Activated B cell treated with CpG ODN at 0.5 μM for 24 hours (primary cell): ENCODE results near the gene SLC6A17. TPM values are rescaled to one million over a fixed set of nuclear protein-coding genes. Genes with fewer than 3 reads are reported as not detected.

ENCODE experiments used
- ATAC-seq: fragments of 200-7000 bp; cut with Tn5 transposase; one replicate; pipeline ENCODE4 v1.10.0; 2021; ENCODE audit warnings: low read depth, mild to moderate bottlenecking, moderate library complexity
- CTCF ChIA-PET: fragments of 350-600 bp; sonication (Branson Sonifier 250); formaldehyde crosslinking; loops from one replicate; lab custom pipeline; 2021; ENCODE audit warnings: antibody characterized with exemption; lab: Charles Lee
- POLR2A ChIA-PET: fragments of 350-600 bp; sonication (Branson Sonifier 250); formaldehyde crosslinking; loops from one replicate; lab custom pipeline; 2021; ENCODE audit warnings: antibody characterized with exemption; lab: Charles Lee
- DNase-seq: peaks from one replicate; pipeline ENCODE4 v3.0.0; 2022
- H3K27ac Mint-ChIP-seq: one replicate; pipeline ENCODE4 v1.8.0; 2020; ENCODE audit warnings: mixed read lengths
- H3K27me3 Mint-ChIP-seq: one replicate; pipeline ENCODE4 v1.8.0; 2021; ENCODE audit warnings: mixed read lengths
- H3K36me3 Mint-ChIP-seq: one replicate; pipeline ENCODE4 v1.8.0; 2021; ENCODE audit warnings: low read depth, mixed read lengths
- H3K4me1 Mint-ChIP-seq: one replicate; pipeline ENCODE4 v1.8.0; 2021; ENCODE audit warnings: mixed read lengths
- H3K4me3 Mint-ChIP-seq: one replicate; pipeline ENCODE4 v1.8.0; 2020; ENCODE audit warnings: mild to moderate bottlenecking, mixed read lengths
- H3K9me3 Mint-ChIP-seq: one replicate; pipeline ENCODE4 v1.8.0; 2020; ENCODE audit warnings: mixed read lengths
- CTCF ChIP-seq: fragments of 200-600 bp; IDR thresholded peaks from one replicate; pipeline ENCODE4 v1.8.0; 2022; ENCODE audit warnings: antibody characterized with exemption, mild to moderate bottlenecking
- intact Hi-C: fragments of 100-400 bp; cut with micrococcal nuclease; formaldehyde crosslinking; loops from one replicate; pipeline ENCODE4 v1.15.1; 2024
- total RNA-seq: library from RNA; stranded (reverse); gene quantifications from 2 replicates; pipeline ENCODE4 v1.2.3, GENCODE V29; 2022

SLC6A17 gene
- total RNA-seq, 1 donor from 2014 or later: not detected

DNA sequence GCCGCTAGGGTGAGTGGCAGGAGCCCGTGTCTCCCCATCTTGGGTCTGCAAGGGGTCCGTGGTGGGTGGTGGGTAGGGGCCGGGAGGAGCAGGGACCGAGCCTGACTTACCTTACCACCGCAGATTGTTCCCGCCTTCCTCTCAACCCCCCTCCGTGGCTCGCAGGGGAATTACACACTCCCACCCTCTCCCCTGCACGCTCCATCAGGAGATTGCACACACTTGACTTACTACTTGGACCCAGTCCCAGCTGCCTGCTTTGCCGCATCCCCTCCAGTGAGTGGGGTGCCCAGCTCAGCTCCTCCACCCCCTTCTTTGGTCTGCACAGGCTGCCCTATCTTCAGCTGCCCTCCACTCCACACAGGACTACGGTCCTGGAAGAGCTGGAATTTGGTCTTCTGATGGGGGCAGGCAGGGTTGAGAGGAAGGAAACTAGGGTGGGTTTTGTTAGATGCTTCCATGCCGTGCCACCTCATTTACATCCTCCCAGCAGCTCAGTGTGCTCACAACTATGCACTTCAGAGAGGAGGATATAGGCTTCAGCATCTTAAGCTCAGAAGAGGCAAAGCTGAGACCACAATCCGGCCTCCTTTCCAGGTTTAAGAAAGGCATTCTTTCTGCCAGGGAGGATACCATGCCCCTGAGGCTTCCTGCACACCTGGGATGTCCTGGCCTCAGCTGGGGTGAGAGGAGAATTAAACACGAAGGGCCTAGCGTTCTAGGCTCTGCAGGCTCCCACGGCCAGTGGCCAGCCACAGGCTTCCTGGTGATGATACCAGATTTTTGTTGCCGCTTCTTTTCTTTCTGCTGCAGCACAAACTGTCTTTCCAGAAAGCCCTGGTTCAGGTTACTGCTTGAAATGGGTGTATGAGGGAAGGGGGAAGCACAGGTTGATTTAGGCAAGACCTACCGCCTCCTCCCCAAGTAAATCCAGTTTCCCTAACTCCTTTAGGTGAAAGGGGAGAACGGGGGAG is 62.2 kb downstream of the SLC6A17 start:
- no peak for TF ChIP-seq CTCF
- peak overlapping the region; percentile 56 for H3K27ac Mint-ChIP-seq
- ATAC-seq (no peak), DNase-seq (peak; percentile 21)
- H3K4me3 Mint-ChIP-seq: peak overlapping the region; percentile 72
- no peaks in the 10 kb centered on the region for H3K36me3 Mint-ChIP-seq
- intact Hi-C loops: loop anchor here (5.0 kb wide), 2 partner anchors 575 to 665 kb away; partner anchors contain the start of gene GNAI3
- H3K27me3 Mint-ChIP-seq: peaks cover 2% of the 10 kb centered on the region
- no peaks in the 10 kb centered on the region for H3K9me3 Mint-ChIP-seq
- ChIA-PET CTCF (interaction anchor here (1.0 to 13.5 kb wide), 4 partner anchors 98 to 283 kb away, joined by 3 to 459 read pairs (median 8); no protein-coding TSS in a partner anchor), POLR2A (interaction anchor here (0.6 to 7.0 kb wide), 3 partner anchors 24 to 126 kb away, joined by 6 to 78 read pairs (median 32); partner anchors contain the start of gene RBM15)
- peaks cover 31% of the 10 kb centered on the region for H3K4me1 Mint-ChIP-seq

DNA sequence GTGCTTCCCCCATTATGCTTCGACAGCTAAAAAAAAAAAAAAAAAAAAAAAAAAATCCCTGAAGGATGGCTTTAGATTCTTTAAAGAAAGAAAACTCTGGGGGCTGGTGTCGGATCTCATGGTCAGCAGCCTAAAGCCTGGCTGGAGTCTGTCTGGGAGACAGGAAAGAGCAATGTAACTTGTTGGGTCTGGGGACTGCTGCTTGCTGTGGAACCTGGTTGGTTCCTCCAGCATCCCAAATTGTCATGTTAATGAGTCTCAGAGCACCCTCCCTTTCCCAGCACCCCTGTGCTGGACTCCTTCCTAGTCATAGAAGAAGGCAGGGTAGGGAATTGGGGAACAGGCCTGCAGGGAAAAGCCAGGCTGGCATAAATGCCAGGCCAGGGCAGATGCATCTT is 62.8 kb downstream of the SLC6A17 start:
- Mint-ChIP-seq H3K36me3 (no peaks in the 10 kb centered on the region), H3K4me3 (peak overlapping the region; percentile 38), H3K27ac (peak overlapping the region; percentile 24), H3K4me1 (peaks cover 26% of the 10 kb centered on the region), H3K9me3 (no peaks in the 10 kb centered on the region), H3K27me3 (peaks cover 2% of the 10 kb centered on the region)
- TF ChIP-seq CTCF: no peak
- ChIA-PET POLR2A (interaction anchor here (0.6 to 7.0 kb wide), 3 partner anchors 24 to 125 kb away, joined by 6 to 78 read pairs (median 32); partner anchors contain the start of gene RBM15), CTCF (interaction anchor here (1.3 to 13.5 kb wide), 4 partner anchors 10 to 247 kb away, joined by 3 to 459 read pairs (median 10); no protein-coding TSS in a partner anchor)
- DNase-seq (no peak), ATAC-seq (no peak)
- intact Hi-C loops: loop anchor here (5.0 kb wide), 2 partner anchors 574 to 666 kb away; partner anchors contain the start of gene GNAI3

GRCh38 chr1:110214454-110215404 is 64.4 kb downstream of the SLC6A17 start:
- H3K27ac Mint-ChIP-seq: no peak overlapping the region
- no peaks in the 10 kb centered on the region for H3K36me3 Mint-ChIP-seq
- H3K4me1 Mint-ChIP-seq: peaks cover 17% of the 10 kb centered on the region
- no peak for DNase-seq
- no peak overlapping the region for H3K4me3 Mint-ChIP-seq
- H3K9me3 Mint-ChIP-seq: no peaks in the 10 kb centered on the region
- CTCF ChIA-PET: interaction anchor here (0.9 to 1.9 kb wide), 7 partner anchors 10 to 405 kb away, joined by 3 to 5 read pairs (median 3); no protein-coding TSS in a partner anchor
- TF ChIP-seq CTCF: no peak
- no peak for ATAC-seq
- intact Hi-C loops: loop anchor here (5.0 kb wide), 2 partner anchors 573 to 667 kb away; partner anchors contain the start of gene GNAI3
- POLR2A ChIA-PET: interaction anchor here (1.0 kb wide), 1 partner anchor 124 kb away, joined by 3 read pairs; no protein-coding TSS in a partner anchor
- H3K27me3 Mint-ChIP-seq: peaks cover 2% of the 10 kb centered on the region

DNA sequence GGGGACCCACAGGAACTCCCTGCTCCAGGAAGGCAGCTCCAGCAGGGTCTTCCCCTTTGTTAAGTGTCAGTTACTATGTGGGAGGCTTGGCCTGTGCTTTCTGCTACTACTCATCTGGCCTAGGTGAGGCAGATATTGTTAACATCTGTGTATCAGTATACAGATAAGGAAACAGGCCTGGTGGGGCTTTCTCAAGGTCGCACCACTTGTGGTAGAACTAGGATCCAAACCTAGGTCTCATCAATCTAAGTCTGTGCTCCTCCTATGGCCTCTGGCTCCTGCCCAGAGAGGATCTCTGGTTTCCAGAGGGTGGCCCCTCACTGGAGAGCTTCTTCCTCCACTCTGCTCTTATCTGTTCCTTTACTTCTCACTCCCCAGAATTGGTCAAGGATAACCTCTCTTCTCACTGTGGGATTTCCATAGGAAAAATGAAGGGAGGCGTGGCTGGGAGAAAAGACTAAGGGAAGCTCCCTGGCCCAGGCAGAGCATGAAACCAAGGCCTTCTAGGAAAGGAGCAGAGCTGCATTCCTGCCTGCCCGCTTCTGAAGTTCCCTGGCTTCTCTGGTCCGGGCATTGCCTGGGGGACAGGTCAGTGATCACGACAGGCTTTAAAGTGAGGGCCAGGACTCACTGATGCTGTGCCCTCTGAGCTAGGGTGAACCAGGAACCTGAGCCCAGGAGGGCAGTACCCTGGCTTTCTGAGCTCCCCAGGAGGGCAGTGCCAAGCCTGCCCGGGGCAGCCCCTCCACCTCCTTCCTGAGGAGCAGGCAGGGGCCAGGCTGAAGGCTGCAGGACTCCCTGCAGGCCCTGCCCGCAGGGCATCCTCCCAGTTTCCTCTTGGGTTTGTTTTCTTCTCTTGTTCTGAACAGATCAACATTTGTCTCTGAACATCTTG is 65.6 kb downstream of the SLC6A17 start:
- no peak for DNase-seq
- no peak overlapping the region for H3K4me3 Mint-ChIP-seq
- no peaks in the 10 kb centered on the region for H3K9me3 Mint-ChIP-seq
- intact Hi-C loops: no loop called here
- no peak overlapping the region for H3K27ac Mint-ChIP-seq
- no peaks in the 10 kb centered on the region for H3K36me3 Mint-ChIP-seq
- peaks cover 16% of the 10 kb centered on the region for H3K4me1 Mint-ChIP-seq
- peaks cover 2% of the 10 kb centered on the region for H3K27me3 Mint-ChIP-seq
- ChIA-PET CTCF (interaction anchor here (1.0 to 1.5 kb wide), 5 partner anchors 8 to 404 kb away, joined by 3 to 4 read pairs (median 4); no protein-coding TSS in a partner anchor), POLR2A (interaction anchor here (1.3 kb wide), 1 partner anchor 123 kb away, joined by 3 read pairs; the partner anchor contains the start of gene RBM15)
- no peak for TF ChIP-seq CTCF
- no peak for ATAC-seq
